NOMO-1 (cell line): ENCODE measurements around the gene ACSL6.

Experiments
- DNase-seq, 2 experiments: peaks; one replicate each; lab custom pipeline; 2025; ENCODE audit not compliant: unreplicated experiment in 2 of 2; lab: John Stamatoyannopoulos, UW

Gene ACSL6

GRCh38 chr5:132011622-132012343 is at the start of gene ACSL6:
Gene ACSL6, minus strand, starts transcription at chr5:132011658. Its CDS starts 105 bp downstream, at chr5:132011553.
- no peak for DNase-seq

DNA sequence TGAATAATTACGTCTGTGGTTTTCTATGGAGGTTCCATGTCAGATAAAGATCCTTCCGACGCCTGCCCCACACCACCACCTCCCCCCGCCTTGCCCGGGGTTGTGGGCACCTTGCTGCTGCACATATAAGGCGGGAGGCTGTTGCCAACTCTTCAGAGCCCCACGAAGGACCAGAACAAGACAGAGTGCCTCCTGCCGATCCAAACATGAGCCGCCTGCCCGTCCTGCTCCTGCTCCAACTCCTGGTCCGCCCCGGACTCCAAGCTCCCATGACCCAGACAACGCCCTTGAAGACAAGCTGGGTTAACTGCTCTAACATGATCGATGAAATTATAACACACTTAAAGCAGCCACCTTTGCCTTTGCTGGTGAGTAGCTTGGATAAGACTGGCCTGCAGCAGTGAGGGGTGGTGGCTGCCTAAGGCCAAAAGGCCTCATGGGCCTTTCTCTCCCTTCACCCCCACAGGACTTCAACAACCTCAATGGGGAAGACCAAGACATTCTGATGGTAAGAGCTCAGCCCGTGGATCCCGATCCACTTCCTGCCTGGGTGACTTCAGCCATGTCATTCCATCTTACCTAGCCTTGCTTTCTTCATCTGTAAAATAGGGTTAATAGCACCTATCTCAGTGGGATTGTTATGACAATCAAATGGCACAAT is 49.2 kb upstream of the ACSL6 start, which contains the start of gene IL3:
Gene IL3, plus strand, starts transcription at position 155 of the 661 bp plus-strand sequence. Its CDS starts 52 bp downstream, at position 207.
- no peak for DNase-seq

GRCh38 chr5:132059696-132060500 is 48.4 kb upstream of the ACSL6 start:
- no peak for DNase-seq

DNA sequence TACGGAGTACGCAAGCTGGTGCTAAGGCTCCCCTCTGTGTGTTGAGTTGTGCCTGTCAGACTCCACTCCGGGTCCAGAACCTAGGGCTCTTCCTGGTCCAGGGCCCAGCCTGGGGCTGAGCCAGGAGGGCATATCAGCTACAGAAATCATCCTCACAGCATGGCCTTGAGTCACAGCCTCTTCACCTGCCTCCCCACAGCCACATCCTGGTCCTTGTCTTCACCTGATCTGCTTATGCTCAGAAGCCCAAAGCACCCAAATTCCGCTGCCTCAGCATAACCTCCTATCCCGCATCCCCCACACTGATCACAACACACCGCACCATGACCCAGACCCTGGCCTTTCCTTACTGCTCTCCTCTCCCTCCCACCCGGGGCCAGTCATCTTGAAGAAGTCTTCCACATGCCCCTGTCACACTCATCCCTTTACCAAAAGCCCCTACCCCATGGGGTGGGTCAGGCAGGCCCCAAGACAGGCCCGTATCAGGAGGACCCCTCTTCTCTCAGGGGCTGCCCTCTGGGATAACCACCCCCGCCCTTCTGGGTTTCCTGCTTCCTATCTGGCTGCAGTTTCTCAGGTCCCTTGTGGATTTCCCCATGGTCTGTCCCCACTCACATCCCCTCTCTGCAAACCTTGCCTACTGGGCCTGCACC is 47.7 kb upstream of the ACSL6 start:
- DNase-seq: no peak

GRCh38 chr5:132058646-132059042 is 47.2 kb upstream of the ACSL6 start:
- no peak for DNase-seq

GRCh38 chr5:132057498-132058255 is 46.2 kb upstream of the ACSL6 start:
- DNase-seq: no peak

GRCh38 chr5:132056610-132057497 is 45.4 kb upstream of the ACSL6 start:
- no peak for DNase-seq

DNA sequence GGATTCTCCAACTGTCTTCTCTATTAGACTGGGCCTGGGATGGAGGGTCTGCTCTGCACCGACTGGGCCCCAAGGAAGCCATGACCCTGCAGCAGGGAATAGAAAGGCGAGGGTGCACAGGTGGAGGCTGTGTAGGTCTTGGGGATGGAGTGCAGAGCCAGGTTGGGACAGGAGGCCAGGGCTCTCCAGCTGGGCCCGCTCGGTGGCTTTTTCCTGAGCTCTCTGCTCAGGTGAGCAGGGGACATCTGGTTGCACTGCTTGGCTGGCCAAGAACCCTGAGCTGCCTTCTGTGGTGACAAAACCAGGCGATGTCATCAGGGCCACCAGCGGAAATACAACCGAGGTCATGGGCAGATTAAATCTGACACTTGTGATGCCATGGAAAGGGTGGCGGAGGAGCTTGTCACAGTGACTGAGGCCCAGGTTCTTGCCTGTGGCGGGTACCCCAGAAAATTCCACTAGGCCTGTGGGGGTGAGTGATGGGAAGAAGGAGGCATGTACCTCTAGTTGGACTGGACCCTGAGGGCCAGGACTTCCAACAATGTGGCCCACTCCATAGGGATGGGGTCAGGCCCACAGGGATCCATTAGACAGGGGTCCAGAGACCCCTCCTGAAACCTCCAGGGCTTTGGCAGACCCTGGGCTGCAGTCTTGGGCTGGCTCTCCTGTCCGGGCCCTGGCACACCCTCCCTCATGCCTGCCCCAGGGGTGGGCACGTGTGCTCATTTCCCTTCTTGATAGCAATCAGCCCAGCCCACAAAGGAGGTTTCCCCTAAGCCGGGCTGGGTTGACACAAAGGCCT is 44.6 kb upstream of the ACSL6 start:
- no peak for DNase-seq

GRCh38 chr5:132055441-132055807 is 44.0 kb upstream of the ACSL6 start:
- DNase-seq: no peak

DNA sequence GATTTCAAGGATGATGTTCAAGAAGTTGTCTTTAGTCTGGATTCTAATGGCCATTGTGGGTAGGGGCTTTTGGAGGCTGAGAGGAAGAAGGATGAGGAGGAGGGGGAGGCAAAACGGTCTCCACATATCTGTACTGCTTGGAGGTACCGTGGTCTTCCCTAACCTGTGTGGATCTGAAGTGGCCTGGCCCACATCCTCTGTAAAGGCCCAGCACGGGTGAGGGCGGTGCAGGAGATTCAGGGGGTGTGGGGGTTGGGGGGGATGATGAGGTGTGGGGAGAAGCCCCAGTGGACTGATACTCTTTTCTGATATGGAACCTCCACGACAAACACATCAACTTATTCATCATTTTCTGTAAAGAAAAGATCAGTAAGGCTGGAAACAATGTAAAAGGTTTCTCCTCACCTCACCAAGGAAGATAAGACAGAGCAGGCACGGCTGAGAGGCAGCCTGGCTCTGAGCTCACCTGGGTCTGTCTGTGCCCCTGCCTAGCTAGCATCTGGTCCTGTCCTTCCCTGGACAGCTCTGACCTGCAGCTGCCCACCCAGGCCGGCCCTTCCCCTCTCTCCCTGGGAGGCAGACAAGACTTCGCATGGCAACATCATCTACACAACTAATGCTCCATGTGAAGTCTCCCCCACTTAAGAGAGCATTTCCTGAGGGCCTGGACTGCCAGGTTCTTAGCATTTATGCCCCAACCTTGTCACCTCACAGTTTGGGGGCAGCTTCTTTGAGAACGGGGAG is 43.4 kb upstream of the ACSL6 start:
- no peak for DNase-seq

DNA sequence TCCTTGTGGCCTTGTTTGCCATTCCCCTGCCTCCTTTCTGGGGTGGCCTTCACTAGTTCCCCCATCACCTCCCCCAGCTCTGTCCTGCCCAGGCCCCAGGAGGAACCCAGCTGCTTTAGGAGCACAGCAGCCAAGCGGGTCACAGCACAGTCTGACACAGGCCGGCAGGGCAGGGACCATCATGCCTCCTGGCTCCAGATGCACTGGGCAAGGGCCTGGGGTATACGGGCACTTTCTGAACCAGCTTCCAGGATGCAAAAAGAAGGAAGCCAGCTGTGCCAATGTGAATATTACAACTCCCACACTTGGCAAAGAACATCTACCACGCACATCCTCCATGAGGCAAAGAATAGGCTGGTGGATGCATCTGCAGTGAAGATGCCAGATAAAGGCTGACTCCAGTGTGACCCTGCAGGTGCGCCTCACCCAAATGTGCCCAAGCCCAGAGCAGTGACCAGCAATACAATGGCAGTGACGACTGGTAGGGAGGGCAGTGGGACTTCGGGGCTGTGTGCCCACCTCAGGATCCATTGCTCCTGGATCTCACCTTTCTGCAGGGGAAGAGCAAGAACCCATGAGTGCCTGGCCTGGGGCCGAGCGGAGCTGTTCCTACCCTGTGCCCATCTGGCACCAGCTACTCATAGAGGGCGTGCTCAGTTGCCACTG is 42.7 kb upstream of the ACSL6 start:
- DNase-seq: no peak

DNA sequence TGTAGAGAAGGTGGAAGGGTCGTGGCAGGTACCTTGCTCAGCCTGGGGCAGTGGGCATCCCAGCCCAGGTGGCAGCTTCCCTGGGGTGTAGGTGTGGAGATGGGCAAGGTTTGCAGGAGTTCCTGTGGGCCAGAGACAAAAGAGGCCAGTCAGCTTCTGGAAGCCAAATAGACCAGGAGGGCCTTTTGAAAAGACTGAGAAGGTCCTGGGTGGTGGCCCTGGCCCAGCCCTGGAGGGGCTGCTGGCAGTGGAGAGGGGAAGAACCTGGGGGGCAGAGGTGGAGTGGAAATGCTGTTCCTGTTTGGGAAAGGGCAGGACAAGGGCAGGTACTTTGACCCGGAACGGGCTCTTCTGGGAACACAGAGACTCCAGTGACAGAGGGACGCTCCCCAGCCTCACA is 42.0 kb upstream of the ACSL6 start:
- no peak for DNase-seq

GRCh38 chr5:132052520-132052919 is 41.1 kb upstream of the ACSL6 start:
- no peak for DNase-seq

DNA sequence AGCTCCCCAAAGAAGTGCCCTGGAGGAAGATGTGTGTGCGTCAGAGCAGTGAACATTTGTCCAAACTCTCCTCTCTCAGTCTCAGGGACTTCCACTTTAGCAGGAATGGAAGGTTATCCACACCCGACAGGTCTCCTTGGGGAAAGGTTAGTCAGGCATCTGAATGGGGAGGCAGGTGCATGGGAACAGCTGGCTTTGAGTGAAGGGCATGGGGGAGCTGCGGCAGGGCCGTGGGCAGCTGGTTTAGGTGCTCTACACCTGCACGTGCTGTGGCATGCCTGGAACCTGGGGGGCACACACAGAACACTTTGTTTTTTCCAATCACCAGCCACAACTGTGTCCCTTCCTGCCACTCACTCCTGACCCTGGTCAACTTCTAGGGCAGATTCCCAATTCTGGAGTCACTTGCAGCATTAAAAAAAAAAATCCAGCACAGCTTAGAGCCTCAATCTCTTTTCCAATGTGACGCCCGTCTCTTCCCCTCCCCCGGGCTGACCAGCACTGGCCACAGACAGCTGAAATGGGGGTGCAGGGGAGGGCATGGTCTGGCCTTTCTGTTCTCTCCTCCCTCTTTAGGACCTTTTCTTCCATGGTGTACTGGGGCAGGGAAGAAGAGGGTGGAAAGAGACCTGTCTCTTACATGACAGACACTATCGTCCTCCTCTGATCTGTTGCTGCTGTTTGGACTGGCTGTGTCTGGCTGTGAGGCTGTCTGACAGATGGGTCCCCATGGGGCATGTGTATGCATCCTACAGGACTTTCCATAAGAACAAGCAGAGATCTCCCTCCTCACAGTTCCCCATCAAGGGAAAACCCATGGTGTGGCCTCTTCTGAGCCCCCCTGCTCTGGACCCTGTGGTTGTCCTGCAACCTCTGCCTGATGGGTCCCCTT is 39.4 kb upstream of the ACSL6 start:
- no peak for DNase-seq

- peak; percentile 61 to 68 for DNase-seq
These were observed 38.7 kb upstream of the ACSL6 start for GRCh38 chr5:132050136-132050535.

GRCh38 chr5:132049559-132049958 is 38.1 kb upstream of the ACSL6 start:
- DNase-seq: no peak
